H1 (cell line): Measurements from ENCODE around the gene TBC1D9.

Experiments used
- CTCF ChIP-seq, 3 experiments: IDR thresholded peaks; 1 replicate in 2 of 3; 2 replicates in 1 of 3; pipeline versions ENCODE4 v1.5.1 to v1.6.1; 2011; ENCODE audit warnings: low read length in 3 of 3, mild to moderate bottlenecking in 3 of 3, inconsistent platforms in 2 of 3, low read depth in 1 of 3, moderate library complexity in 1 of 3; ENCODE audit not compliant: insufficient read depth in 1 of 3; ENCODE audit errors: control extremely low read depth in 1 of 3
- EZH2 ChIP-seq: fragments of 200-600 bp; sonication (generic); IDR thresholded peaks from 2 replicates; pipeline ENCODE4 v1.7.1; 2012; ENCODE audit warnings: low read depth, mild to moderate bottlenecking, moderate library complexity, low read length, inconsistent platforms; ENCODE audit not compliant: severe bottlenecking
- JUND ChIP-seq: IDR thresholded peaks from 2 replicates; pipeline ENCODE4 v1.6.1; 2011; ENCODE audit warnings: mild to moderate bottlenecking, improper control_type of control experiment, low read length
- PHF8 ChIP-seq: fragments of 200-600 bp; sonication (generic); conservative IDR thresholded peaks from 2 replicates; pipeline ENCODE4 v1.7.1; 2012; ENCODE audit warnings: low read depth, mild to moderate bottlenecking, inconsistent platforms, low read length, moderate library complexity
- POLR2A ChIP-seq, 2 experiments: IDR thresholded peaks; 1 replicate in 1 of 2; 2 replicates in 1 of 2; pipeline ENCODE4 v1.6.1; 2011; ENCODE audit warnings: low read depth in 2 of 2, low read length in 2 of 2, mild to moderate bottlenecking in 2 of 2; ENCODE audit errors: control extremely low read depth in 1 of 2
- SP2 ChIP-seq: IDR thresholded peaks from 2 replicates; pipeline ENCODE4 v1.6.1; 2012; ENCODE audit warnings: mild to moderate bottlenecking, low read length, inconsistent platforms
- SP4 ChIP-seq: IDR thresholded peaks from 2 replicates; pipeline ENCODE4 v1.6.1; 2012; ENCODE audit warnings: low read length, inconsistent platforms

- TF ChIP-seq SP2 (no peak), JUND (no peak), PHF8 (no peak), CTCF (IDR thresholded peaks at IDR 0.05; ENCODE audit: control extremely low read depth in 1 of 3, insufficient read depth in 1 of 3, low read depth in 1 of 3, low read length in 3 of 3) (no peak), EZH2 (no peak), POLR2A (IDR thresholded peaks at IDR 0.05; ENCODE audit: control extremely low read depth in 1 of 2, low read depth in 2 of 2, low read length in 2 of 2) (no peak), SP4 (no peak)
Observed at GRCh38 chr4:140725556-140725955, 30.6 kb downstream of the TBC1D9 start.
